ENCODE data around the gene ZDHHC3. TPM values are rescaled to one million over a fixed set of nuclear protein-coding genes. Genes with fewer than 3 reads are reported as not detected.

ZDHHC3 gene
- total and polyA plus RNA-seq, 7 donors: 43.2 to 82.8 (median 62.9) TPM

DNA sequence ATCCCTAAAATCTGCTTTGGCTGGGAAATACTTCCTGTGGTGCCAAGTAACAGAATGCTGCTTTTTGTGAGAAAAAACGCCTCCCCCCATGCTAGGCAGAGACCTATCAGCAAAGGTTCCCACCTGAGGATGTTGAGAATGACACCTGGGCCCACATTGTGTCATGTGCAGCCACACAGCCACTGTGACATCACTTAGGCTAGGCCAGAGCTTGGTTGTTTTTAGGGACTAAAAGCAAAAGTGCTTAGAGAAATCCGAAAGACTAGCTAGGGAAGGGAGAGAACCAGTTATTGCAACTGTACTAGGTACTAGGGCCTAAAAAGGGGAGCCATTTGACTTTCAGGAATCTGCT lies 6.2 kb downstream of the ZDHHC3 start:
- Histone ChIP-seq H3K4me3 (no peak overlapping the region), H3K27me3 (no peaks in the 10 kb centered on the region), H3K4me1 (peaks cover 0 to 10% (median 8%) of the 10 kb centered on the region in 4 donors), H3K9me3 (no peaks in the 10 kb centered on the region), H3K27ac (no peak overlapping the region), H3K36me3 (peaks cover 0 to 2% (median 0%) of the 10 kb centered on the region in 4 donors)
- TF ChIP-seq EP300 (IDR thresholded peaks at IDR 0.05): no peak
- TF ChIP-seq, protein P1, sequence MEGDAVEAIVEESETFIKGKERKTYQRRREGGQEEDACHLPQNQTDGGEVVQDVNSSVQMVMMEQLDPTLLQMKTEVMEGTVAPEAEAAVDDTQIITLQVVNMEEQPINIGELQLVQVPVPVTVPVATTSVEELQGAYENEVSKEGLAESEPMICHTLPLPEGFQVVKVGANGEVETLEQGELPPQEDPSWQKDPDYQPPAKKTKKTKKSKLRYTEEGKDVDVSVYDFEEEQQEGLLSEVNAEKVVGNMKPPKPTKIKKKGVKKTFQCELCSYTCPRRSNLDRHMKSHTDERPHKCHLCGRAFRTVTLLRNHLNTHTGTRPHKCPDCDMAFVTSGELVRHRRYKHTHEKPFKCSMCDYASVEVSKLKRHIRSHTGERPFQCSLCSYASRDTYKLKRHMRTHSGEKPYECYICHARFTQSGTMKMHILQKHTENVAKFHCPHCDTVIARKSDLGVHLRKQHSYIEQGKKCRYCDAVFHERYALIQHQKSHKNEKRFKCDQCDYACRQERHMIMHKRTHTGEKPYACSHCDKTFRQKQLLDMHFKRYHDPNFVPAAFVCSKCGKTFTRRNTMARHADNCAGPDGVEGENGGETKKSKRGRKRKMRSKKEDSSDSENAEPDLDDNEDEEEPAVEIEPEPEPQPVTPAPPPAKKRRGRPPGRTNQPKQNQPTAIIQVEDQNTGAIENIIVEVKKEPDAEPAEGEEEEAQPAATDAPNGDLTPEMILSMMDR (IDR thresholded peaks at IDR 0.05): no peak
- TF ChIP-seq POLR2AphosphoS5 (IDR thresholded peaks at IDR 0.05): no peak
- TF ChIP-seq POLR2A (IDR thresholded peaks at IDR 0.05): no peak
- intact Hi-C loops (cut with DNase I): no loop called here
- no peak for DNase-seq
- 85 to 90% methylated on average over 2 of the region's 2 CpGs for WGBS, 2 donors

DNA sequence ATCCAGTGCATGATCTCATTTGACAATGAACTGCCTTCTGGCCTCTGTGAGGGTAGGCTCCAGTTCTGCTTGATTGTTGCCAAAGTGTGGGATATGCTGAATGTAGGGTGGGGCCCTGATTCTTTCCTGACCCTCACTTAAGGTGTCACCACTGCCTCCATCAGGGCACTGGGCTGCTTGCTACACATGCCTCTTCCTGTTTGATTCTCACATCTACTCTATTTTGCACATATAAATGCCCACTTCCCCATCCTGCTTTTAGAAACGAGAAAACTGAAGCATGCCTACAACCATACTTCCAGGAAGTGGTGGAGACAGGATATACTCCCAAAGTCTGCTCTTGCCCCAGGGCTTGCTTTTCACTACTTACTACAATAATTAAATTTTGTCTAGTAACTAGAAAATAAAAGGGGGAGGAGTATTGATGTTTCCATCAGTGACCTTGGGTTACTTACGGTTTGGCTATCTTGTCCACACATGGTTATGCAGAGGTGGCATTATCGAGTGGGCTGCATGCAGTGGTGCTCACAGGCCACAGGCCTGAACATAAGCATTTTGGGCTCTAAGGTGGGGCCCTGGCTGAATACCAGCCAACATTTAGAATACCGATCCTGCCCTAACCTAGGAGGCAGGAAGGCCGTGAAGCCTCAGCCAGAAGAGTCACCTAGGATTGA lies 6.7 kb downstream of the ZDHHC3 start:
- Histone ChIP-seq H3K36me3 (peaks cover 0 to 2% (median 0%) of the 10 kb centered on the region in 4 donors), H3K27ac (no peak overlapping the region), H3K4me1 (peaks cover 0 to 5% (median 3%) of the 10 kb centered on the region in 4 donors), H3K27me3 (no peaks in the 10 kb centered on the region), H3K9me3 (no peaks in the 10 kb centered on the region), H3K4me3 (no peak overlapping the region)
- TF ChIP-seq EP300 (IDR thresholded peaks at IDR 0.05) (no peak), POLR2AphosphoS5 (IDR thresholded peaks at IDR 0.05) (no peak), POLR2A (IDR thresholded peaks at IDR 0.05) (no peak)
- TF ChIP-seq, protein P1 (IDR thresholded peaks at IDR 0.05): no peak
- WGBS, 2 donors: 78 to 88% methylated on average over 5 of the region's 5 CpGs
- intact Hi-C loops (cut with DNase I): no loop called here
- DNase-seq: no peak

DNA sequence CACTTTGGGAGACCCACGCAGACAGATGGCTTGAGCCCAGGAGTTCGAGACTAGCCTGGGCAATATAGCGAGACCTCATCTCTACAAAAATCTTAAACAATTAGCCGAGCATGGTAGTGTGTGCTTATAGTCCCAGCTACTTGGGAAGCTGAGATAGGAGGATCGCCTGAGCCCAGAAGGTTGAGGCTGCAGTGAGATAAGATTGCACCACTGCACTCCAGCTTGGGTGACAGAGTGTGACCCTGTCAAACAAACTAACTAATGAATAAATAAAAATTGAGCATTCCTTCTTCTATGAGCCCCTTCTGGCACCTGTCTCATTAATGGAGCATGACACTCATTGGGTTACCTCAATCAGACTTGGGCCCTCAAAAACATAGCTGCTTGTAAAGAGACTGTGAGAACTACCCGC lies 7.5 kb downstream of the ZDHHC3 start:
- intact Hi-C loops (cut with DNase I): no loop called here
- Histone ChIP-seq H3K4me3 (no peak overlapping the region), H3K4me1 (peaks cover 0 to 4% (median 0%) of the 10 kb centered on the region in 4 donors), H3K27me3 (no peaks in the 10 kb centered on the region), H3K9me3 (no peaks in the 10 kb centered on the region), H3K36me3 (peaks cover 0 to 2% (median 0%) of the 10 kb centered on the region in 4 donors), H3K27ac (no peak overlapping the region)
- DNase-seq: no peak
- TF ChIP-seq, protein P1 (IDR thresholded peaks at IDR 0.05): no peak
- TF ChIP-seq POLR2AphosphoS5 (IDR thresholded peaks at IDR 0.05) (no peak), EP300 (IDR thresholded peaks at IDR 0.05) (no peak), POLR2A (IDR thresholded peaks at IDR 0.05) (no peak)
- WGBS, 2 donors: 95 to 97% methylated on average over 6 of the region's 6 CpGs

DNA sequence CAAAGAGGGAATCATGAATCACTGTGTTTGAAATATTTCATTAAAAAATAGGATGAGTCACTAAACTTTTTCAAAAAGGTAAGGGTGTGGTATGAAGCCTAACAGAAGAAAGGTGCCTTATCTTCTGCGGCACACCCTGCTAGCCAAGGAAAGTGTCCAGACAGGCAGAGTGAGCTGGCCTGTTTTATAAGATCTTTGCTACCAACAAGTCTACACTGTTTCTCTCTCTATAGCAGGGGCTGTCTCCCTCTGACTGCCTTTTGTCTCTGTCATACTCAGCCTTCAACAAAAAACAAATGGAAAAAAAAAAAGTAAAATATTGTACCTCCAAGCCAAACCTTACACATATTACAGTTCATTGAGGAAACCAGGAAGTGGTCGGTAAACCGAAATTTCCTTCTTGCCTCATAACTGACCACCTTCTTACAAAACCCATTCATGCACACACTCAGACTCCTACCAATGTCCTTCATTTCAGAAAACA lies 9.1 kb downstream of the ZDHHC3 start:
- Histone ChIP-seq H3K9me3 (no peaks in the 10 kb centered on the region), H3K27me3 (no peaks in the 10 kb centered on the region), H3K4me1 (peaks cover 0 to 4% (median 0%) of the 10 kb centered on the region in 4 donors), H3K27ac (no peak overlapping the region), H3K4me3 (no peak overlapping the region), H3K36me3 (peaks cover 0 to 2% (median 0%) of the 10 kb centered on the region in 4 donors)
- intact Hi-C loops (cut with DNase I): no loop called here
- DNase-seq: no peak
- TF ChIP-seq, protein P1 (IDR thresholded peaks at IDR 0.05): no peak
- no peak for TF ChIP-seq POLR2AphosphoS5 (IDR thresholded peaks at IDR 0.05)
- 13 to 37% methylated on average over 3 of the region's 3 CpGs for WGBS, 2 donors
